ENCODE measurements around the gene DOCK9.

GRCh38 chr13:98801626-98802418 is 176.0 kb downstream of the DOCK9 start:
- TF ChIP-seq POLR2A (IDR thresholded peaks at IDR 0.05) = no peak
- TF ChIP-seq, protein P1, sequence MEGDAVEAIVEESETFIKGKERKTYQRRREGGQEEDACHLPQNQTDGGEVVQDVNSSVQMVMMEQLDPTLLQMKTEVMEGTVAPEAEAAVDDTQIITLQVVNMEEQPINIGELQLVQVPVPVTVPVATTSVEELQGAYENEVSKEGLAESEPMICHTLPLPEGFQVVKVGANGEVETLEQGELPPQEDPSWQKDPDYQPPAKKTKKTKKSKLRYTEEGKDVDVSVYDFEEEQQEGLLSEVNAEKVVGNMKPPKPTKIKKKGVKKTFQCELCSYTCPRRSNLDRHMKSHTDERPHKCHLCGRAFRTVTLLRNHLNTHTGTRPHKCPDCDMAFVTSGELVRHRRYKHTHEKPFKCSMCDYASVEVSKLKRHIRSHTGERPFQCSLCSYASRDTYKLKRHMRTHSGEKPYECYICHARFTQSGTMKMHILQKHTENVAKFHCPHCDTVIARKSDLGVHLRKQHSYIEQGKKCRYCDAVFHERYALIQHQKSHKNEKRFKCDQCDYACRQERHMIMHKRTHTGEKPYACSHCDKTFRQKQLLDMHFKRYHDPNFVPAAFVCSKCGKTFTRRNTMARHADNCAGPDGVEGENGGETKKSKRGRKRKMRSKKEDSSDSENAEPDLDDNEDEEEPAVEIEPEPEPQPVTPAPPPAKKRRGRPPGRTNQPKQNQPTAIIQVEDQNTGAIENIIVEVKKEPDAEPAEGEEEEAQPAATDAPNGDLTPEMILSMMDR (IDR thresholded peaks at IDR 0.05) = no peak

All from right lobe of liver (tissue), 4 donors.